GM12874 (cell line): Measurements from ENCODE around the gene IFIT1.

ENCODE experiments used
- CTCF ChIP-seq: IDR thresholded peaks from 2 replicates; pipeline ENCODE4 v1.5.1; 2011; ENCODE audit warnings: low read depth, mild to moderate bottlenecking, control low read depth, low read length, moderate library complexity; ENCODE audit not compliant: insufficient read depth

IFIT1 gene

GRCh38 chr10:89427629-89428028 is 35.2 kb downstream of the IFIT1 start:
- TF ChIP-seq CTCF, result no peak

- no peak for TF ChIP-seq CTCF
These were observed 36.5 kb downstream of the IFIT1 start for GRCh38 chr10:89428877-89429276.

GRCh38 chr10:89431977-89432376 is 39.6 kb downstream of the IFIT1 start:
- no peak for TF ChIP-seq CTCF

GRCh38 chr10:89438525-89438924 is 46.1 kb downstream of the IFIT1 start:
- TF ChIP-seq CTCF, result no peak

GRCh38 chr10:89440226-89441009 is 48.0 kb downstream of the IFIT1 start:
- TF ChIP-seq CTCF, result no peak

- no peak for TF ChIP-seq CTCF
These were observed 49.9 kb downstream of the IFIT1 start for GRCh38 chr10:89442289-89442688.

- no peak for TF ChIP-seq CTCF
These were observed 58.5 kb downstream of the IFIT1 start for GRCh38 chr10:89450901-89451300.
